NOMO-1 (cell line): ENCODE results near the gene CNGB1.
"Not testable (repeated sequence)": the region's sequence is repeated elsewhere in the genome, so short reads cannot be mapped to it uniquely, and the experiment has no call there.

Experiments used
- DNase-seq, 2 experiments: peaks; one replicate each; lab custom pipeline; 2025; ENCODE audit not compliant: unreplicated experiment in 2 of 2; lab: John Stamatoyannopoulos, UW

The CNGB1 gene

GRCh38 chr16:57912529-57913260, 58.2 kb downstream of the CNGB1 start:
- no peak for DNase-seq

GRCh38 chr16:57911743-57912142, 59.2 kb downstream of the CNGB1 start:
- DNase-seq: no peak

GRCh38 chr16:57910696-57911095, 60.2 kb downstream of the CNGB1 start:
- no peak for DNase-seq

GRCh38 chr16:57908409-57908987, 62.4 kb downstream of the CNGB1 start:
- no peak for DNase-seq

GRCh38 chr16:57906382-57907316, 64.3 kb downstream of the CNGB1 start:
- DNase-seq: no peak

GRCh38 chr16:57904101-57904500, 66.8 kb downstream of the CNGB1 start:
- no peak for DNase-seq

- no peak for DNase-seq
These were observed 67.3 kb downstream of the CNGB1 start for GRCh38 chr16:57903656-57904055.

GRCh38 chr16:57901480-57902069, 69.4 kb downstream of the CNGB1 start:
- no peak for DNase-seq

- DNase-seq: no peak
These were observed 70.0 kb downstream of the CNGB1 start for GRCh38 chr16:57900796-57901479.

GRCh38 chr16:57899771-57900661, 70.9 kb downstream of the CNGB1 start:
- DNase-seq: peak; percentile 20 to 58

GRCh38 chr16:57898961-57899360, 72.0 kb downstream of the CNGB1 start:
- DNase-seq: no peak

- DNase-seq: no peak
These were observed 72.9 kb downstream of the CNGB1 start for GRCh38 chr16:57897996-57898395.

- DNase-seq: no peak
These were observed 73.7 kb downstream of the CNGB1 start for GRCh38 chr16:57897053-57897784.

- DNase-seq: not testable (repeated sequence)
These were observed 75.8 kb downstream of the CNGB1 start for GRCh38 chr16:57895081-57895547.

GRCh38 chr16:57894390-57895080, 76.4 kb downstream of the CNGB1 start:
- no peak for DNase-seq

- peak; percentile 64 to 76 for DNase-seq
These were observed 77.2 kb downstream of the CNGB1 start for GRCh38 chr16:57893559-57894389.

- DNase-seq: no peak
These were observed 77.7 kb downstream of the CNGB1 start for GRCh38 chr16:57893217-57893558.
